ENCODE results near the gene LOXHD1.

Gene LOXHD1

DNA sequence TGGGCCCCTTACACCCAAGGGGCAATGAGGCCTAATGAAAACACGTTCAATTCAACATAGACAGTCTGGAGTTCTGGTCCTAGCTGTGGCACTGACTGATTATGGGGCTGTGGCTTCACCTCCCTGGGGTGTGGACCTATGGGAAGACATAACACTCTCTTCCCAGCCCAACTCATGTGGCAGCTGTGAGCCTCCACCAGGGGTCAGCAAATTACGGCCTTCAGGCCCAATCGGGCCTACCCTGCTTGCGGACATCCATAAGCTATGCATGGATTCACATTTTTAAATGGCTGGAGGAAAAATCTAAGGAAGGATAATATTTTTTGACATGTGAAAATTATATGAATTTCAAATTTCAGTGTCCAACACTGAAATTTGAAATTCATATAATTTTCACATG, 101.3 kb downstream of the LOXHD1 start:
- Mint-ChIP-seq H3K9me3 (no peaks in the 10 kb centered on the region), H3K4me3 (no peak overlapping the region), H3K27ac (no peak overlapping the region), H3K4me1 (ENCODE audit: low read depth in 2 of 2) (no peaks in the 10 kb centered on the region), H3K36me3 (ENCODE audit: insufficient read depth) (no peaks in the 10 kb centered on the region), H3K27me3 (peaks cover 6 to 18% of the 10 kb centered on the region in 2 donors)
- no peak for DNase-seq
- ATAC-seq (replicated peaks), result no peak

GRCh38 chr18:46555213-46555612, 101.8 kb downstream of the LOXHD1 start:
- Mint-ChIP-seq H3K9me3 (no peaks in the 10 kb centered on the region), H3K4me1 (ENCODE audit: low read depth in 2 of 2) (no peaks in the 10 kb centered on the region)
- DNase-seq, result no peak

DNA sequence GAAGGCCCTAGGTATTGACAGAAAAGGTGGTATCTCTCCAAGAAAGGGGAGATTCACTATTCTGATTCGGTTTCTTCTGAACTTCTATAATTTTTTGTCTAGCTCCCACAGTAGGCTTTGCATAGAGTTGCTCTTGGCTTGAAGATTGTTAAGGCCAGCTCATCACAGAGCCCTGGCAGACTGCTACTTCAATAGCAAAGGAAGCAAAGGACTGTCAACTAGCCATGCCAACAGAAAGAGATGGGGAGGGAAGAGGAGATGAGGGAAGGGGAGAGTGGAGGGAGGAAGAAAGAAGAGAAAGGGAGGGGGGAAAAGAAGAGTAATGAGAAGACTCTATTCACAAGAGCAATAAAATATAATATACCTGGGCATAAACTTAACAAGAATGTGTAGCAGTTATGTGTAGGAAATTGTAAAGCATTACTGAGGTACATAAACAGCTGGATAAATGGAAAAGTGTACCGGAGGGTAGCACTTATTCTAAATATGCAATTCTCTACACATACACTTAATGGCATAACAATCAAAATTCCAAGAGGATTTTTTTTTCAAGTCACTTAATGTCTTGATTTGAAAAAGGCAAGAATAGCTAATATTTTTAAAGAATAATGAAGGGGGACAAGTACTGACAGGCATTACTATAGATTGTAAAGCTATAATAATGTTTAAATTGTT, 102.5 kb downstream of the LOXHD1 start:
- no peaks in the 10 kb centered on the region for H3K36me3 Mint-ChIP-seq (ENCODE audit: insufficient read depth)
- H3K4me3 Mint-ChIP-seq, result no peak overlapping the region
- no peaks in the 10 kb centered on the region for H3K4me1 Mint-ChIP-seq (ENCODE audit: low read depth in 2 of 2)
- peaks cover 0 to 8% of the 10 kb centered on the region in 2 donors for H3K27me3 Mint-ChIP-seq
- ATAC-seq (replicated peaks) (no peak), DNase-seq (no peak)
- H3K9me3 Mint-ChIP-seq, result no peaks in the 10 kb centered on the region
- no peak overlapping the region for H3K27ac Mint-ChIP-seq

More at GRCh38 chr18:46555213-46555612, 101.8 kb downstream of the LOXHD1 start:
- no peak overlapping the region for H3K4me3 Mint-ChIP-seq
- H3K27ac Mint-ChIP-seq, result no peak overlapping the region
- peaks cover 2 to 13% of the 10 kb centered on the region in 2 donors for H3K27me3 Mint-ChIP-seq
- H3K36me3 Mint-ChIP-seq (ENCODE audit: insufficient read depth), result no peaks in the 10 kb centered on the region
- ATAC-seq (replicated peaks), result no peak

DNA sequence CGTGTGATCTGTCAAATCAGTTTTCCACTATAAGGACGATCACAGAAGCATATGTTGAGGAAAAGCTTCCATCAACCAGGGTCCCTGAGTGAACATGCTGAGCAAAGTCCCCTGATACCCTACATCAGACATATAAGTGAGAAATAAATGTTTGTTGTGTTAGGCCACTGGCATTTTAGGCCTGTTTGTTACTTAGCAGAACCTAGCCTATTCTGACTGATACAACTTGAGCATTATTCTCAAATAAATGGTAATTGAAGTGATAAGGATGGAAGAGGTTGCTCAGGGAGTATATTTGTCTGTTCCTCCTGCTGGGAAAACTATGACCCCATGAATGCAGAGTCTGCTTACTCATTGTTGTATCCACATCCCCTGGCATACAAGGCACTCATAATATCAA, 106.4 kb downstream of the LOXHD1 start:
- Mint-ChIP-seq H3K27me3 (peaks cover 0 to 5% of the 10 kb centered on the region in 2 donors), H3K27ac (no peak overlapping the region), H3K4me3 (no peak overlapping the region), H3K4me1 (ENCODE audit: low read depth in 2 of 2) (no peaks in the 10 kb centered on the region), H3K36me3 (ENCODE audit: insufficient read depth) (no peaks in the 10 kb centered on the region), H3K9me3 (peaks cover 0 to 3% of the 10 kb centered on the region in 2 donors)
- no peak for DNase-seq
- ATAC-seq (replicated peaks), result no peak

DNA sequence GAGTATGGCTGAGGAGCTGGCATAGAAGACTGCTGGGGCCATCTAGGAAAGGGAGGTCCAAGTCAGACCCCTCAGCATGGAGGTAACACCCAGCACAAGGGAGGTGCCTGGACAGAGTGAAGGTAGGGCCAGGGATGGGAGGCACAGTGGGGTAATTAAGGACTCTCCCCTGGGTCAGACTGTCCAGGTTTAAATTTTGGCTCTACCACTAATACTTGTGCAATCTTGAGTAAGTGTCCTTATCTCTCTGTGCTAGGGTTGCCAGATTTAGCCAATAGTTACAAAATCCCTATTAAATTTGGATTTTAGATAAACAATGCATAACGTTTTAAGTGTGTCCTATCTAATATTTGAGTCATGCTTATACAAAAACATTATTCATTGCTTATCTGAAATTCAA, 109.5 kb downstream of the LOXHD1 start:
- H3K27me3 Mint-ChIP-seq, result peaks cover 0 to 5% of the 10 kb centered on the region in 2 donors
- no peaks in the 10 kb centered on the region for H3K36me3 Mint-ChIP-seq (ENCODE audit: insufficient read depth)
- DNase-seq (no peak), ATAC-seq (replicated peaks) (no peak)
- H3K9me3 Mint-ChIP-seq, result peaks cover 0 to 3% of the 10 kb centered on the region in 2 donors
- no peaks in the 10 kb centered on the region for H3K4me1 Mint-ChIP-seq (ENCODE audit: low read depth in 2 of 2)
- no peak overlapping the region for H3K4me3 Mint-ChIP-seq
- H3K27ac Mint-ChIP-seq, result no peak overlapping the region

DNA sequence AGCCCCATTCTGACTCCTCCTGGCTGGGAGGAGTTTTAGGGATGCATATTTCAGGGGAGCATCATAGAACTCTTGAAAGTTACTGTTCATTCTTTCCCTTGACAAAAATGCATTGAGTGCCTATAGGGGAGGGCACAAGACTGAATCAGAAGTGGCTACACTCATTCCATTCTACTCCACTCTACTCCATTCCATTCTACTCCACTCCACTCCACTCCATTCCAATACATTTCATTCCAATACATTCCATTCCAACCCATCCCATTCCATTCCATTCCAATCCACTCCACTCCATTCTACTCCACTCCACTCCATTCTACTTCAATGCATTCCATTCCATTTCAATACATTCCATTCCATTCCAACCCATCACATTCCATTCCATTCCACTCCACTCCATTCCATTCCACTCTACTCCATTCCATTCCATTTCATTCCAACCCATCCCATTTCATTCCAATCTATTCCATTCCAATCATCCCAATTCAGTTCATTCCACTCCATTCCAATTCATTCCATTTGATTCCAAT, 110.8 kb downstream of the LOXHD1 start:
- Mint-ChIP-seq H3K27me3 (peaks cover 0 to 5% of the 10 kb centered on the region in 2 donors), H3K36me3 (ENCODE audit: insufficient read depth) (no peaks in the 10 kb centered on the region), H3K4me1 (ENCODE audit: low read depth in 2 of 2) (peaks cover 5 to 7% of the 10 kb centered on the region in 2 donors), H3K4me3 (no peak overlapping the region), H3K9me3 (peaks cover 0 to 3% of the 10 kb centered on the region in 2 donors), H3K27ac (no peak overlapping the region)
- ATAC-seq (replicated peaks), result no peak
- no peak for DNase-seq

DNA sequence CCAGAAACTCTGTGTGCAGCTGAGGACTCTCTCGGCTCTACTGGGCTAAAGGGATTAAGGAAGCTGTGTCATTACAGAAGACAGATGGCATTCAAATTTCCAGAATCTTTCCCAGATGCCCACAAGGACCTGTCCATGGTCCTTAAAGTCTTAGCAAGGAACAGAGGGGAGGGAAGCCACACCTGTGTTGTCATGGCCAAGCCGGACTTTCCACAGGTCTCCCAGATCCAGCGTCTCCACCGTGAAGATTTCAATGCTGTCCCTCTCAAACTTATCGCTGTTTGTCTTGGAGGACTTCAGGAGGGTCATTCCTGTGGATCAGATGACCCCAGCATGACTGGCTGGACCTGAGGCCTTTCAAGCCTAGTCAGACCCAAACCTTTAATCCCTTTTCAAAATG, 114.5 kb downstream of the LOXHD1 start:
- DNase-seq, result no peak
- H3K36me3 Mint-ChIP-seq (ENCODE audit: insufficient read depth), result no peaks in the 10 kb centered on the region

GRCh38 chr18:46541626-46542189, 115.3 kb downstream of the LOXHD1 start:
- Mint-ChIP-seq H3K36me3 (ENCODE audit: insufficient read depth) (no peaks in the 10 kb centered on the region), H3K9me3 (peaks cover 0 to 3% of the 10 kb centered on the region in 2 donors), H3K4me1 (ENCODE audit: low read depth in 2 of 2) (peaks cover 5 to 7% of the 10 kb centered on the region in 2 donors), H3K27me3 (peaks cover 0 to 23% of the 10 kb centered on the region in 2 donors), H3K4me3 (no peak overlapping the region), H3K27ac (no peak overlapping the region)
- DNase-seq (no peak), ATAC-seq (replicated peaks) (no peak)

More for the DNA sequence above, 114.5 kb downstream of the LOXHD1 start:
- Mint-ChIP-seq H3K27ac (no peak overlapping the region), H3K9me3 (peaks cover 0 to 3% of the 10 kb centered on the region in 2 donors), H3K4me3 (no peak overlapping the region), H3K27me3 (peaks cover 4 to 15% of the 10 kb centered on the region in 2 donors), H3K4me1 (ENCODE audit: low read depth in 2 of 2) (peaks cover 5 to 7% of the 10 kb centered on the region in 2 donors)
- no peak for ATAC-seq (replicated peaks)

GRCh38 chr18:46538376-46538775, 118.6 kb downstream of the LOXHD1 start:
- ATAC-seq (replicated peaks) (no peak), DNase-seq (no peak)
- Mint-ChIP-seq H3K27me3 (peaks cover 0 to 40% of the 10 kb centered on the region in 2 donors), H3K4me3 (no peak overlapping the region), H3K36me3 (ENCODE audit: insufficient read depth) (no peaks in the 10 kb centered on the region), H3K4me1 (ENCODE audit: low read depth in 2 of 2) (peaks cover 5 to 7% of the 10 kb centered on the region in 2 donors), H3K27ac (no peak overlapping the region), H3K9me3 (no peaks in the 10 kb centered on the region)

GRCh38 chr18:46536215-46536874, 120.7 kb downstream of the LOXHD1 start:
- DNase-seq (peak; percentile 3 to 33 (median 8)), ATAC-seq (replicated peaks) (peak; percentile 90)
- H3K27ac Mint-ChIP-seq, result peak overlapping the region in 1 of 2 donors; percentile 58
- no peaks in the 10 kb centered on the region for H3K4me1 Mint-ChIP-seq (ENCODE audit: low read depth in 2 of 2)
- peaks cover 0 to 40% of the 10 kb centered on the region in 2 donors for H3K27me3 Mint-ChIP-seq
- H3K36me3 Mint-ChIP-seq (ENCODE audit: insufficient read depth), result no peaks in the 10 kb centered on the region
- no peaks in the 10 kb centered on the region for H3K9me3 Mint-ChIP-seq
- H3K4me3 Mint-ChIP-seq, result no peak overlapping the region

DNA sequence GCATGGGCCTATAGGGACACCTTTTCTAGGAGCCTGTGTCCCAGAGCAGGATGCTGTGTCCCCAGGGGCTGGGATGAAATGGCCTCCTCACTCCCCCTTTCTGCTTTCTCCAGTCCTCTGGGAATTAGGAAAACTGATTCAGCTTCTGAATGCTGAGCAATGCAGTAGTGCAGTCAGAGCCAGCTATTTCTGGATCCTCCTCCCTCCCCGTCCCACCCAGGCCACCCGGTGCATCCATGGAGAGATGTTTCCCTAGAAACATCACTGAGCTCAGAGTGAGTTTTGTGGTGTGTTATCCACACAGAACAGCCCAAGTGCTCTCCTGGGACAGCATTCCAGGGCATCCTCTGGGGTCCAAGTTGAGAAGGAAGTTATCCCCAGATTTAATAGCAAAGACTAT, 125.5 kb downstream of the LOXHD1 start:
- Mint-ChIP-seq H3K9me3 (no peaks in the 10 kb centered on the region), H3K4me3 (no peak overlapping the region), H3K27ac (no peak overlapping the region), H3K36me3 (ENCODE audit: insufficient read depth) (no peaks in the 10 kb centered on the region), H3K4me1 (ENCODE audit: low read depth in 2 of 2) (no peaks in the 10 kb centered on the region), H3K27me3 (peaks cover 4 to 35% of the 10 kb centered on the region in 2 donors)
- ATAC-seq (replicated peaks) (no peak), DNase-seq (no peak)

DNA sequence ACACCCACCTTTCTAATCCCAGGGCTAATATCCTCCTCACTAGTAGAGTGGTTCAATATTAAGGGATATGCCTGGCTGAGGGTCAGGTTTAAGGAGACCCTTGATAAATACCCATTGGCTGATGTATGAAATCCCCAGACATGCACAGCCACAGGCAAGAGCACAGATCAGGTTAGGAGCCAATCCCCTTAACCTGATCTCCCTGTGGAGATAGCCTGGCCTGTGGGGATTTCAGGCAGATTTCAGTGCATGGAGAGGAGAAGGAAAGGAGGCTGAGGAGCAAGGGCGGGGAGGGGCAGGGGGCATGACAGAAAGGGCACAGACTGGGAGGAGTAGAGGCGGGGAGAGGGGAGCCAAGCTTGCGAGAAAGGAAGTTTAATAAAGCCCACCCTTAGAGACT, 129.0 kb downstream of the LOXHD1 start:
- H3K4me1 Mint-ChIP-seq (ENCODE audit: low read depth in 2 of 2), result no peaks in the 10 kb centered on the region
- H3K4me3 Mint-ChIP-seq, result no peak overlapping the region
- no peak for DNase-seq
- H3K9me3 Mint-ChIP-seq, result no peaks in the 10 kb centered on the region
- no peak for ATAC-seq (replicated peaks)
- peaks cover 21 to 42% of the 10 kb centered on the region in 2 donors for H3K27me3 Mint-ChIP-seq
- no peak overlapping the region for H3K27ac Mint-ChIP-seq
- no peaks in the 10 kb centered on the region for H3K36me3 Mint-ChIP-seq (ENCODE audit: insufficient read depth)

DNA sequence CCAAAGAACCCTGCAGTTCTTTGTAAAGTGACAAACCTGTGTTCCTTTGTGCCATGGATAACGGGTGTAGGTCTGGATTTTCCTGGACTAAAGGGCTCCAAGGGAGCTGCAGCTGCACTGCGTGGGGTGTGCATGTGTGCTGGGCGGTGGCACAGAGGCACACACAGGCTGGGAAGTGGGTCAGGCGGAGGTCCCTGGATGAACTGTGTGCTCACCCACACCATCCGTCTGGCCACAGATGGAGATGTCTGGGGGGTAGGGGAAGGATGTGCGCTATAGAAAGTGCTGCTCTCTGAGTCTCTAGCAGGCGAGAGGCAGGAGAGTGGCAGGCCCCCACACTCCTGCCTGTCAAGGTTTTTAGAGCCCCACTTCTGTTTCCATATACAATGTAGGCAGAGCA, 137.2 kb downstream of the LOXHD1 start:
- Mint-ChIP-seq H3K27me3 (peaks cover under 1 to 21% of the 10 kb centered on the region in 2 donors), H3K27ac (no peak overlapping the region), H3K4me1 (ENCODE audit: low read depth in 2 of 2) (no peaks in the 10 kb centered on the region), H3K9me3 (no peaks in the 10 kb centered on the region), H3K36me3 (ENCODE audit: insufficient read depth) (no peaks in the 10 kb centered on the region), H3K4me3 (no peak overlapping the region)
- ATAC-seq (replicated peaks) (no peak), DNase-seq (no peak)

Data from effector memory CD8-positive, alpha-beta T cell (primary cell).